Measurements from ENCODE around the gene ADGRL3. TPM values are rescaled to one million over a fixed set of nuclear protein-coding genes. Genes with fewer than 3 reads are reported as not detected.

The ADGRL3 gene
- polyA plus RNA-seq, 1 experiment, result 0.35 TPM

GRCh38 chr4:61827907-61828391 lies 627.8 kb downstream of the ADGRL3 start:
- H3K9me3 ChIP-seq (ENCODE audit: control insufficient read depth, insufficient read depth, low read length), result no peaks in the 10 kb centered on the region
- H3K27me3 ChIP-seq (ENCODE audit: control insufficient read depth, insufficient read depth, low read length), result no peaks in the 10 kb centered on the region
- DNase-seq (ENCODE audit: low read depth, low spot score), result no peak
- POLR2A ChIA-PET, result no interaction called here
- TF ChIP-seq CTCF (IDR thresholded peaks at IDR 0.05; ENCODE audit: low read depth, low read length), result no peak
- CTCF ChIA-PET, result no interaction called here
- no peak overlapping the region for H3K4me3 ChIP-seq (ENCODE audit: low read depth, low read length)
- no peak overlapping the region for H3K27ac ChIP-seq (ENCODE audit: low read depth, low read length)

- no peaks in the 10 kb centered on the region for H3K27me3 ChIP-seq (ENCODE audit: control insufficient read depth, insufficient read depth, low read length)
- no peak for DNase-seq (ENCODE audit: low read depth, low spot score)
- POLR2A ChIA-PET, result no interaction called here
- CTCF ChIA-PET, result no interaction called here
- no peak overlapping the region for H3K27ac ChIP-seq (ENCODE audit: low read depth, low read length)
- H3K9me3 ChIP-seq (ENCODE audit: control insufficient read depth, insufficient read depth, low read length), result no peaks in the 10 kb centered on the region
- no peak overlapping the region for H3K4me3 ChIP-seq (ENCODE audit: low read depth, low read length)
- TF ChIP-seq CTCF (IDR thresholded peaks at IDR 0.05; ENCODE audit: low read depth, low read length), result no peak
Measured at GRCh38 chr4:61828960-61829359, 628.8 kb downstream of the ADGRL3 start.

GRCh38 chr4:61831987-61832386 lies 631.9 kb downstream of the ADGRL3 start:
- Histone ChIP-seq H3K27me3 (ENCODE audit: control insufficient read depth, insufficient read depth, low read length) (no peaks in the 10 kb centered on the region), H3K4me3 (ENCODE audit: low read depth, low read length) (no peak overlapping the region), H3K27ac (ENCODE audit: low read depth, low read length) (no peak overlapping the region), H3K9me3 (ENCODE audit: control insufficient read depth, insufficient read depth, low read length) (no peaks in the 10 kb centered on the region)
- CTCF ChIA-PET, result no interaction called here
- DNase-seq (ENCODE audit: low read depth, low spot score), result no peak
- TF ChIP-seq CTCF (IDR thresholded peaks at IDR 0.05; ENCODE audit: low read depth, low read length), result no peak
- POLR2A ChIA-PET, result no interaction called here

- TF ChIP-seq CTCF (IDR thresholded peaks at IDR 0.05; ENCODE audit: low read depth, low read length), result no peak
- CTCF ChIA-PET, result no interaction called here
- no peak for DNase-seq (ENCODE audit: low read depth, low spot score)
- Histone ChIP-seq H3K27me3 (ENCODE audit: control insufficient read depth, insufficient read depth, low read length) (no peaks in the 10 kb centered on the region), H3K27ac (ENCODE audit: low read depth, low read length) (no peak overlapping the region), H3K9me3 (ENCODE audit: control insufficient read depth, insufficient read depth, low read length) (no peaks in the 10 kb centered on the region), H3K4me3 (ENCODE audit: low read depth, low read length) (no peak overlapping the region)
- POLR2A ChIA-PET, result no interaction called here
Measured at GRCh38 chr4:61837395-61837794, 637.3 kb downstream of the ADGRL3 start.

- CTCF ChIA-PET, result no interaction called here
Measured at GRCh38 chr4:61838072-61838471, 637.9 kb downstream of the ADGRL3 start.

More at GRCh38 chr4:61838072-61838471, 637.9 kb downstream of the ADGRL3 start:
- no peak for TF ChIP-seq CTCF (IDR thresholded peaks at IDR 0.05; ENCODE audit: low read depth, low read length)
- Histone ChIP-seq H3K9me3 (ENCODE audit: control insufficient read depth, insufficient read depth, low read length) (no peaks in the 10 kb centered on the region), H3K27me3 (ENCODE audit: control insufficient read depth, insufficient read depth, low read length) (no peaks in the 10 kb centered on the region), H3K4me3 (ENCODE audit: low read depth, low read length) (no peak overlapping the region), H3K27ac (ENCODE audit: low read depth, low read length) (no peak overlapping the region)
- POLR2A ChIA-PET, result no interaction called here
- DNase-seq (ENCODE audit: low read depth, low spot score), result no peak
